ENCODE measurements around the gene HOXA3. TPM values are rescaled to one million over a fixed set of nuclear protein-coding genes. Genes with fewer than 3 reads are reported as not detected.

The HOXA3 gene
- total and polyA plus RNA-seq, 5 donors = 0.28 to 1.3 (median 0.51) TPM

DNA sequence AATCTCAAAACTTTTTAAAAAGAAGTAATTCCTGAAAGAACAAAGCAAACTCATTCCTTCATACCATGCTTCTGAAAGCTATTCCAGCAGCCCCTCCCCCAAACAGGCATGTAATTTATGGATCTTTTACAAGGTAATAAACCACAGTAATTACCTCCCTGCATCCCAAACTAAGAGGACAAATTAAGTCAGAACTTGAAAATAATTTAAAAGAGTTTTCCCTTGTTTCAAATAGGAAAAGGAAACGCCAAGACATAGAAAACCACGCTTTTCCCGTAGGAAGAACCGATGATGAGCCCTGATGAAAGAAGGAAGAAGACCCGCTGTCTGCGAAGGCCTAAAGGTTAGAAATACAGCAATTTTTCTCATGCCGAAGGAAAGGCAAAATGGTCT is 30.7 kb downstream of the HOXA3 start:
- Histone ChIP-seq H3K9me3 (ENCODE audit: control insufficient read depth, low read length) (no peaks in the 10 kb centered on the region), H3K4me3 (ENCODE audit: low read length) (peak overlapping the region; percentile 31), H3K27me3 (ENCODE audit: control insufficient read depth, insufficient read depth) (no peaks in the 10 kb centered on the region), H3K4me1 (ENCODE audit: control insufficient read depth, insufficient read depth, low read length) (no peaks in the 10 kb centered on the region), H3K27ac (ENCODE audit: low read length) (peak overlapping the region; percentile 8)
- intact Hi-C loops (cut with DNase I) = no loop called here
- no peak for ATAC-seq
- no peak for DNase-seq
- 40% methylated on average over 7 of the region's 7 CpGs for WGBS

GRCh38 chr7:27119412-27119911 is 32.9 kb downstream of the HOXA3 start:
- WGBS = 56% methylated on average over 1 of the region's 1 CpG
- H3K4me1 ChIP-seq (ENCODE audit: control insufficient read depth, insufficient read depth, low read length) = no peaks in the 10 kb centered on the region
- intact Hi-C loops (cut with DNase I) = no loop called here
- no peak overlapping the region for H3K4me3 ChIP-seq (ENCODE audit: low read length)
- ATAC-seq (no peak), DNase-seq (no peak)
- no peaks in the 10 kb centered on the region for H3K27me3 ChIP-seq (ENCODE audit: control insufficient read depth, insufficient read depth)
- no peak overlapping the region for H3K27ac ChIP-seq (ENCODE audit: low read length)
- no peaks in the 10 kb centered on the region for H3K9me3 ChIP-seq (ENCODE audit: control insufficient read depth, low read length)

GRCh38 chr7:27118580-27118979 is 33.8 kb downstream of the HOXA3 start:
- DNase-seq = no peak
- H3K27ac ChIP-seq (ENCODE audit: low read length) = peak overlapping the region; percentile 1
- no peaks in the 10 kb centered on the region for H3K27me3 ChIP-seq (ENCODE audit: control insufficient read depth, insufficient read depth)
- WGBS = 32% methylated on average over 3 of the region's 3 CpGs
- no peaks in the 10 kb centered on the region for H3K9me3 ChIP-seq (ENCODE audit: control insufficient read depth, low read length)
- ATAC-seq = no peak
- H3K4me3 ChIP-seq (ENCODE audit: low read length) = no peak overlapping the region
- intact Hi-C loops (cut with DNase I) = no loop called here
- H3K4me1 ChIP-seq (ENCODE audit: control insufficient read depth, insufficient read depth, low read length) = no peaks in the 10 kb centered on the region

DNA sequence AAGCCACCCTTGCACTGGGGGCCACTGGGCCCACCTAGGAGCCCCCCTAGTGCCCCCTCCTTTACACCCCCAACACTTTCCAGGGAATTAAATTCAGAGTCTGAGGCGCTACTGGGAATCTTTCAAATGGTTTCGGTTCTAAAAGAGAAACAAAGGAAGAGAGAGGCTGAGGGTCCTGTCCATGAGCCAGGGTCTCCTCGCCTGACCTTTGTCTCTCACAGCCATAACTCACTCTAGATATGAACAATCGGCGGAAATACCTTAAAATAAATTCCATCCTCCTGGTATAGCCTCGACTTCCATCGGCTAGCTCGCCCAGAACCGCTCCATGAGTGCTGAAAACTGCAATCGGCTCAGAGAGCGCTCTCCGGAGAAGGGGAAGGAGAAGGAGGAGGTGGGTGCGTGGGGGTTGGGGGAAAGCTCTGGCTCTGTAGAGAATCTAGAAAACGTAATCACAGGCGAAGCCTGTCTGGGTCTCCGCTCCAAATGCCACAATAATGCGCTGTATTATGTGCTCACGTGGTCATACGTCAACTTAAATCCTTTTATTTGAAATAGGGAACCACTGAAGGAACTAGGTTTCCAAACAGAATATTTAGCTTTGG is 34.4 kb downstream of the HOXA3 start:
- no peak for DNase-seq
- WGBS = 18% methylated on average over 19 of the region's 19 CpGs

DNA sequence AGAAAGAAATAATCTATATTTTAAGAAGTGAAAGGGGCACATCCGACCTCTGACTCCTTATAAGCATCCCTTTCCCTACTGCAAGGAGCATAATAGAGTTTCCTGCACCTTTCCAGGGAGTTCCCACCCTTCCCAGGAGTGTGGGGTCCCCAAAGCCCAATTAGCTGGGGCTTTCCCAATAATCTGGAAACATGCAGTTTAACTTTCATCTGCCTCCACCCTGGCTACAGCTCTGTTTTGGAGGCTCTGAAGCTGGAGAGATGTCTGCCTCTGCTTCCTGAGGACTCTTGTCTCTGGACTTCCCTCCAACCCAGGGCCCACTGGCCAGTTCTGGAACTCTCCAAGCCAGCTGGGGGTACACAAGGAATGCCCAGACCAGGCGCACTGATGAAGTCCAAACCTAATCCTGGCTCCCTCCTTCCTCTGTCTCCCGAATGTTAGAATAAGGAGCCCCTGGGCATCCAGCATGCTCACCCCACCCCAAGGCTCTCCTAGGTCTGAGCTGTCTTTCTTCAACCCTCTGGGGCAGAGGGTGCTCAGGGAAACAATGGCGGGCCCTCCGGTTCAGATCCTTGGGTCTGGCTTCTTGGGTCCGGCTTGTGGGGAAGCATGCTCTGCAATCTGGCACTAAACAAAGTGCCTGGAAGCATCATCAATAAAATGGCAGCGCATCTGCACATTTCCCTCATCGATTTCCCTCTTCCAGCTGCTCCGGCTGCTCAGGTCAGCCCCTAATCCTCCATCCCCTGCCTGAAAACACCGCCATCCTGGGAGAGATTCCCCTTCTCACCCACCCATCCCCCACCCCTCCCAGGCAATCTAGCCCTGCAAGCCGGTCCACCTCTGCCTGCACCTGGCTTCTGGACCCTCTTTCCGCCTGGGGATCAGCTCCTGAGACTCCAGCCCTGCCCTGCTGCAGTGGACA is 35.2 kb downstream of the HOXA3 start:
- Histone ChIP-seq H3K4me1 (ENCODE audit: control insufficient read depth, insufficient read depth, low read length) (no peaks in the 10 kb centered on the region), H3K27ac (ENCODE audit: low read length) (peak overlapping the region; percentile 66), H3K4me3 (ENCODE audit: low read length) (peak overlapping the region; percentile 46), H3K9me3 (ENCODE audit: control insufficient read depth, low read length) (no peaks in the 10 kb centered on the region), H3K27me3 (ENCODE audit: control insufficient read depth, insufficient read depth) (no peaks in the 10 kb centered on the region)
- DNase-seq = no peak
- WGBS = 33% methylated on average over 12 of the region's 12 CpGs
- ATAC-seq = no peak
- intact Hi-C loops (cut with DNase I) = no loop called here

More for the DNA sequence above, 34.4 kb downstream of the HOXA3 start:
- Histone ChIP-seq H3K4me3 (ENCODE audit: low read length) (peak overlapping the region; percentile 46), H3K27me3 (ENCODE audit: control insufficient read depth, insufficient read depth) (no peaks in the 10 kb centered on the region), H3K9me3 (ENCODE audit: control insufficient read depth, low read length) (no peaks in the 10 kb centered on the region), H3K4me1 (ENCODE audit: control insufficient read depth, insufficient read depth, low read length) (no peaks in the 10 kb centered on the region), H3K27ac (ENCODE audit: low read length) (peak overlapping the region; percentile 72)
- intact Hi-C loops (cut with DNase I) = no loop called here
- ATAC-seq = no peak

- Histone ChIP-seq H3K4me1 (ENCODE audit: control insufficient read depth, insufficient read depth, low read length) (no peaks in the 10 kb centered on the region), H3K9me3 (ENCODE audit: control insufficient read depth, low read length) (no peaks in the 10 kb centered on the region), H3K27ac (ENCODE audit: low read length) (peak overlapping the region; percentile 63), H3K4me3 (ENCODE audit: low read length) (peak overlapping the region; percentile 37), H3K27me3 (ENCODE audit: control insufficient read depth, insufficient read depth) (no peaks in the 10 kb centered on the region)
- no peak for ATAC-seq
- 34% methylated on average over 20 of the region's 20 CpGs for WGBS
- no peak for DNase-seq
- intact Hi-C loops (cut with DNase I) = no loop called here
These were observed 36.1 kb downstream of the HOXA3 start for GRCh38 chr7:27116031-27116961.

GRCh38 chr7:27115221-27116026 is 37.0 kb downstream of the HOXA3 start:
- ATAC-seq = no peak
- intact Hi-C loops (cut with DNase I) = no loop called here

DNA sequence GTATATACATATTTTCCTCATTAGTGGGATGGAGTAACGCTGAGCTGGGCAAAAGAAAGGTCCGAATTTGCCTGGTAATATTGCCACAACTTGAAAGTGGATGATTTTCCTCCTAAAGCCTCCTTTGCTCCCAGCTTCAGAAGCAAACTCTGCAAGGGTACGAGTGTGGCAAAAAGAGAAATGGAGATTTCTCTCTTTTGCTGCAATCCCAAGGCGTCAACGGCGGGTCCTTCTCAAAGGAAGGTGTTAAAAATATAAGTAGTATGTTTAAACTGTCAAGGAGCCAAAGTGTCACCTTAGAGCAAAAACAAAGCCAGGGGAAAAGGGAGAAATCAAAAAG is 37.5 kb downstream of the HOXA3 start:
- H3K27ac ChIP-seq (ENCODE audit: low read length) = peak overlapping the region; percentile 16
- intact Hi-C loops (cut with DNase I) = no loop called here
- 32% methylated on average over 6 of the region's 6 CpGs for WGBS
- no peaks in the 10 kb centered on the region for H3K4me1 ChIP-seq (ENCODE audit: control insufficient read depth, insufficient read depth, low read length)
- H3K9me3 ChIP-seq (ENCODE audit: control insufficient read depth, low read length) = no peaks in the 10 kb centered on the region
- peak overlapping the region; percentile 37 for H3K4me3 ChIP-seq (ENCODE audit: low read length)
- DNase-seq (no peak), ATAC-seq (no peak)
- H3K27me3 ChIP-seq (ENCODE audit: control insufficient read depth, insufficient read depth) = no peaks in the 10 kb centered on the region

More at GRCh38 chr7:27115221-27116026, 37.0 kb downstream of the HOXA3 start:
- Histone ChIP-seq H3K27me3 (ENCODE audit: control insufficient read depth, insufficient read depth) (no peaks in the 10 kb centered on the region), H3K27ac (ENCODE audit: low read length) (peak overlapping the region; percentile 16), H3K4me1 (ENCODE audit: control insufficient read depth, insufficient read depth, low read length) (no peaks in the 10 kb centered on the region), H3K9me3 (ENCODE audit: control insufficient read depth, low read length) (no peaks in the 10 kb centered on the region), H3K4me3 (ENCODE audit: low read length) (peak overlapping the region; percentile 37)
- DNase-seq = no peak
- 23% methylated on average over 45 of the region's 45 CpGs for WGBS

DNA sequence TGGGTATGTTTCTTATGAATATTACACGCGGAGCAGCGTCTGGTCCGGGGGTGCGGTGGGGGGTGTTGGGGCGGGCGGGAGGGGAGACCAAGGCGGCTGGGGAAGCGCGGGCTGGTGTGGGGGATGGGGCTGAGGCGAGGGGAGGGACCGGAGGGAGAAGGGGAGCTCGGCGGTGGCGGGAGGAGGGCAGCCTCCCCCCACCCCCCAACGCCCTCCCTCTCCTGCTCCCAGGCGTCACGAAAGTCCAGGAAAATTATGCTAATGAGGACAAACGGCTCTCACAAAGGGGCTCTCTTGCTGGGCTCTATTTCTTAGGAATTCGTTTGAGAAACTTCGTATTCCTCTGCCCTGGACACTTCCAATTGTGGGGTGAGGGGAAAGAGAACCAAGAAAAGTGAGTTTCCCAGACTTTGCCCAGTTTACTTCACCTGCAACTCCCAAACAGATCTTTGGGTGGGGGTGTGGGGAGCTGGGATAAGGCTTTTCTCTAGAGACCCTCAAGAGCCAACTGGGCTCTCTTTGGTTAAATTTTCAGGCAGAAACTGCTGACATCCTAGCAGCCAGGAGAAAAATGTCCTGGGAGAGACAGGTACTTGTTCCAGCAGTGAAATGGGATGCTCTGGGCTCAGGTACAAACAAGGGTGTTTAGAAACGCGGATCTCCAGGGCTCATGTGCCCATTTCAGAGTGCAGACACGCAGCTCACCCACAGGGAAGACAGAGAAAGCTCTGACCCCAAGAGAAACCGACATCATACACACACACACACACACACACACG is 38.2 kb downstream of the HOXA3 start:
- ATAC-seq = peak; percentile 25 to 51
- Histone ChIP-seq H3K27me3 (ENCODE audit: control insufficient read depth, insufficient read depth) (no peaks in the 10 kb centered on the region), H3K9me3 (ENCODE audit: control insufficient read depth, low read length) (no peaks in the 10 kb centered on the region), H3K4me3 (ENCODE audit: low read length) (peak overlapping the region; percentile 87), H3K27ac (ENCODE audit: low read length) (peak overlapping the region; percentile 36), H3K4me1 (ENCODE audit: control insufficient read depth, insufficient read depth, low read length) (no peaks in the 10 kb centered on the region)
- intact Hi-C loops (cut with DNase I) = no loop called here
- 23% methylated on average over 26 of the region's 26 CpGs for WGBS
- peak in 1 of 3 donors; percentile 59 for DNase-seq
